KMS-11 (cell line): Measurements from ENCODE around the gene TARBP1.

ENCODE experiments used
- H2AFZ ChIP-seq: fragments of 200-600 bp; sonication (generic); 2 replicates; pipeline ENCODE4 v1.6.1; 2016; ENCODE audit warnings: antibody characterized with exemption, mixed run types, low read depth
- H3K27ac ChIP-seq: fragments of 200-600 bp; sonication (generic); 2 replicates; pipeline ENCODE4 v1.6.1; 2016; ENCODE audit warnings: mild to moderate bottlenecking, mixed run types
- H3K27me3 ChIP-seq: fragments of 200-600 bp; sonication (generic); 2 replicates; pipeline ENCODE4 v1.6.1; 2017; ENCODE audit warnings: mild to moderate bottlenecking, low read depth, mixed run types, moderate library complexity; ENCODE audit not compliant: insufficient read depth
- H3K36me3 ChIP-seq: fragments of 200-600 bp; sonication (generic); 2 replicates; pipeline ENCODE4 v1.6.1; 2017; ENCODE audit warnings: mild to moderate bottlenecking, mixed run types; ENCODE audit not compliant: insufficient read depth
- H3K4me1 ChIP-seq: fragments of 200-600 bp; sonication (generic); 2 replicates; pipeline ENCODE4 v1.6.1; 2016; ENCODE audit warnings: mild to moderate bottlenecking, low read depth, mixed run types; ENCODE audit not compliant: poor library complexity, severe bottlenecking
- H3K4me2 ChIP-seq: fragments of 200-600 bp; sonication (generic); 2 replicates; pipeline ENCODE4 v1.7.0; 2016; ENCODE audit warnings: mild to moderate bottlenecking, mixed run types
- H3K4me3 ChIP-seq: fragments of 200-600 bp; sonication (generic); IDR thresholded peaks from 2 replicates; pipeline ENCODE4 v1.6.1; 2017; ENCODE audit warnings: low read depth, low read length, mixed read lengths; ENCODE audit not compliant: insufficient read depth
- H3K79me2 ChIP-seq: fragments of 200-600 bp; sonication (generic); 2 replicates; pipeline ENCODE4 v1.6.1; 2016; ENCODE audit warnings: low read depth, mixed run types; ENCODE audit not compliant: insufficient read depth
- H3K9ac ChIP-seq: fragments of 200-600 bp; sonication (generic); 2 replicates; pipeline ENCODE4 v1.6.1; 2016; ENCODE audit warnings: mild to moderate bottlenecking, mixed run types
- H4K20me1 ChIP-seq: fragments of 200-600 bp; sonication (generic); 2 replicates; pipeline ENCODE4 v1.6.1; 2016; ENCODE audit warnings: mild to moderate bottlenecking, mixed run types; ENCODE audit not compliant: insufficient read depth
- CTCF ChIP-seq: fragments of 200-600 bp; sonication (generic); conservative IDR thresholded peaks from 2 replicates; pipeline ENCODE4 v1.6.1; 2017; ENCODE audit warnings: low read depth, mild to moderate bottlenecking, antibody characterized with exemption, low read length, moderate library complexity, mixed read lengths

The TARBP1 gene

GRCh38 chr1:234466945-234467344 is 12.0 kb downstream of the TARBP1 start:
- H2AFZ ChIP-seq = no peak overlapping the region
- no peak for TF ChIP-seq CTCF
- no peak overlapping the region for H3K4me2 ChIP-seq
- H3K27me3 ChIP-seq = no peaks in the 10 kb centered on the region
- no peaks in the 10 kb centered on the region for H4K20me1 ChIP-seq
- H3K4me3 ChIP-seq = no peak overlapping the region
- H3K4me1 ChIP-seq = no peaks in the 10 kb centered on the region
- no peaks in the 10 kb centered on the region for H3K36me3 ChIP-seq
- H3K79me2 ChIP-seq = no peaks in the 10 kb centered on the region
- H3K27ac ChIP-seq = no peak overlapping the region
- H3K9ac ChIP-seq = no peak overlapping the region

GRCh38 chr1:234463749-234464148 is 15.2 kb downstream of the TARBP1 start:
- H3K4me1 ChIP-seq = no peaks in the 10 kb centered on the region
- H4K20me1 ChIP-seq = no peaks in the 10 kb centered on the region
- no peaks in the 10 kb centered on the region for H3K36me3 ChIP-seq
- no peak overlapping the region for H3K4me3 ChIP-seq
- no peaks in the 10 kb centered on the region for H3K79me2 ChIP-seq
- no peak overlapping the region for H3K4me2 ChIP-seq
- no peaks in the 10 kb centered on the region for H3K27me3 ChIP-seq
- no peak for TF ChIP-seq CTCF
- H3K27ac ChIP-seq = no peak overlapping the region
- no peak overlapping the region for H3K9ac ChIP-seq
- H2AFZ ChIP-seq = no peak overlapping the region

- no peaks in the 10 kb centered on the region for H3K79me2 ChIP-seq
- no peak overlapping the region for H3K4me2 ChIP-seq
- H3K4me3 ChIP-seq = no peak overlapping the region
- no peaks in the 10 kb centered on the region for H3K4me1 ChIP-seq
- H4K20me1 ChIP-seq = no peaks in the 10 kb centered on the region
- H2AFZ ChIP-seq = no peak overlapping the region
- H3K27me3 ChIP-seq = no peaks in the 10 kb centered on the region
- no peak overlapping the region for H3K9ac ChIP-seq
- no peak for TF ChIP-seq CTCF
- no peaks in the 10 kb centered on the region for H3K36me3 ChIP-seq
- H3K27ac ChIP-seq = no peak overlapping the region
These were observed 18.3 kb downstream of the TARBP1 start for GRCh38 chr1:234460652-234461051.

- no peaks in the 10 kb centered on the region for H3K4me1 ChIP-seq
- no peak overlapping the region for H3K9ac ChIP-seq
- H3K27ac ChIP-seq = no peak overlapping the region
- H3K4me3 ChIP-seq = no peak overlapping the region
- no peak overlapping the region for H3K4me2 ChIP-seq
- no peaks in the 10 kb centered on the region for H3K79me2 ChIP-seq
- no peak overlapping the region for H2AFZ ChIP-seq
- TF ChIP-seq CTCF = no peak
- H3K36me3 ChIP-seq = no peaks in the 10 kb centered on the region
- H3K27me3 ChIP-seq = no peaks in the 10 kb centered on the region
- H4K20me1 ChIP-seq = no peaks in the 10 kb centered on the region
These were observed 20.5 kb downstream of the TARBP1 start for GRCh38 chr1:234458352-234459017.
